Gastroesophageal sphincter (tissue), 4 donors: ENCODE measurements around the gene NDFIP2. TPM values are rescaled to one million over a fixed set of nuclear protein-coding genes. Genes with fewer than 3 reads are reported as not detected.

Source experiments
- ATAC-seq: fragments of 150-250 bp; one replicate; pipeline ENCODE4 v1.9.1; 2016; ENCODE audit warnings: mild to moderate bottlenecking, moderate library complexity
- H3K27ac ChIP-seq, 4 donors: fragments of 200-600 bp; sonication (generic) in 3 of 4; 1 replicate in 3 of 4; 2 replicates in 1 of 4; pipeline ENCODE4 v1.5.1; 2016 to 2019
- H3K27me3 ChIP-seq: fragments of 200-600 bp; sonication (generic); one replicate; pipeline ENCODE4 v1.5.1; 2019
- H3K36me3 ChIP-seq, 2 donors: fragments of 200-600 bp; sonication (generic); one replicate each; pipeline ENCODE4 v1.5.1; 2019; ENCODE audit warnings: control low read depth in 1 of 2
- H3K4me1 ChIP-seq, 3 donors: fragments of 200-600 bp; sonication (generic); 1 replicate in 2 of 3; 2 replicates in 1 of 3; pipeline ENCODE4 v1.5.1; 2016 to 2019; ENCODE audit warnings: control low read depth in 2 of 3
- H3K4me3 ChIP-seq, 2 donors: fragments of 200-600 bp; sonication (generic); one replicate each; pipeline ENCODE4 v1.5.1; 2019; ENCODE audit warnings: mild to moderate bottlenecking in 1 of 2, moderate library complexity in 1 of 2
- H3K9me3 ChIP-seq, 3 donors: fragments of 200-600 bp; sonication (generic); one replicate each; pipeline ENCODE4 v1.5.1; 2017 to 2019; ENCODE audit warnings: control low read depth in 2 of 3
- EP300 ChIP-seq: sonication (generic); formaldehyde crosslinking; IDR thresholded peaks from one replicate; pipeline ENCODE4 v1.6.1; 2017; ENCODE audit warnings: antibody characterized with exemption, mild to moderate bottlenecking
- POLR2A ChIP-seq, 2 donors: fragments of 450-650 bp; IDR thresholded peaks; one replicate each; pipeline ENCODE4 v1.6.1; 2017; ENCODE audit warnings: antibody characterized with exemption in 2 of 2, mild to moderate bottlenecking in 2 of 2, moderate library complexity in 1 of 2
- POLR2AphosphoS5 ChIP-seq: sonication (generic); formaldehyde crosslinking; IDR thresholded peaks from one replicate; pipeline ENCODE4 v1.6.1; 2017; ENCODE audit warnings: antibody characterized with exemption
- WGBS, 2 donors: methylation state at CpG; one replicate each; pipeline ENCODE4 v1.1.5; 2018; ENCODE audit warnings: low coverage in 1 of 2; 5-methylcytosine and 5-hydroxymethylcytosine counted together
- total RNA-seq, 4 donors: library from RNA; depleted of rRNA; stranded (reverse); fragments of >200 nt; gene quantifications; one replicate each; pipeline ENCODE4 v1.1.0, GENCODE V29; 2016
- TF ChIP-seq, protein P1 (sequence below), 4 experiments: fragments of 200-600 bp in 2 of 4; fragments of 450-650 bp in 2 of 4; sonication (generic) in 1 of 4; IDR thresholded peaks; one replicate each; pipeline ENCODE4 v1.5.1; 2017 to 2019; ENCODE audit warnings: antibody characterized with exemption in 4 of 4, mild to moderate bottlenecking in 2 of 4, moderate library complexity in 2 of 4

NDFIP2 gene
- total RNA-seq, 4 donors from 2014 or later: 6.9 to 21.6 (median 10.7) TPM

DNA sequence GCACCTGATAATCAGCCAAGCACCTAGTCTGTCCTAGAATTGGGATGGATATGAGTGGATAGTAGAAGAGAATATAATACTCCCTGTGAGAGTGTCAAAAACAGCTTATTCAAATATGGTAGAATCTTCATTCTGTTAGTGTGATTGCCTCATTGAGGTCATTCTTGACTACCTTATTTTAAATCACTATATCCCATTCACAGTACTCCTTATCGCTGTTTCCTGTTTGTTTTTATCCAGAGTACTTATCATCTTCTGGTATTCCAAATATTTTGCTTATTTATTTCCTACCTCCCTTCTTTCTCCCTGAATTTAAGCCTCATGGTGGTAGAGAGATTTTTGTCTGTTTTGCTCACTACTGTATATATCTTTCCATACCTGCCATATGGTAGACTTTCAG is 9.9 kb downstream of the NDFIP2 start:
- WGBS, 2 donors: 86 to 96% methylated on average over 1 of the region's 1 CpG
- Histone ChIP-seq H3K27ac (no peak overlapping the region), H3K36me3 (no peaks in the 10 kb centered on the region), H3K9me3 (no peaks in the 10 kb centered on the region), H3K4me1 (peaks cover 0 to 26% (median 0%) of the 10 kb centered on the region in 3 donors), H3K27me3 (no peaks in the 10 kb centered on the region), H3K4me3 (no peak overlapping the region)
- no peak for ATAC-seq
- TF ChIP-seq POLR2A (IDR thresholded peaks at IDR 0.05) (no peak), POLR2AphosphoS5 (no peak), EP300 (no peak)
- TF ChIP-seq, protein P1, sequence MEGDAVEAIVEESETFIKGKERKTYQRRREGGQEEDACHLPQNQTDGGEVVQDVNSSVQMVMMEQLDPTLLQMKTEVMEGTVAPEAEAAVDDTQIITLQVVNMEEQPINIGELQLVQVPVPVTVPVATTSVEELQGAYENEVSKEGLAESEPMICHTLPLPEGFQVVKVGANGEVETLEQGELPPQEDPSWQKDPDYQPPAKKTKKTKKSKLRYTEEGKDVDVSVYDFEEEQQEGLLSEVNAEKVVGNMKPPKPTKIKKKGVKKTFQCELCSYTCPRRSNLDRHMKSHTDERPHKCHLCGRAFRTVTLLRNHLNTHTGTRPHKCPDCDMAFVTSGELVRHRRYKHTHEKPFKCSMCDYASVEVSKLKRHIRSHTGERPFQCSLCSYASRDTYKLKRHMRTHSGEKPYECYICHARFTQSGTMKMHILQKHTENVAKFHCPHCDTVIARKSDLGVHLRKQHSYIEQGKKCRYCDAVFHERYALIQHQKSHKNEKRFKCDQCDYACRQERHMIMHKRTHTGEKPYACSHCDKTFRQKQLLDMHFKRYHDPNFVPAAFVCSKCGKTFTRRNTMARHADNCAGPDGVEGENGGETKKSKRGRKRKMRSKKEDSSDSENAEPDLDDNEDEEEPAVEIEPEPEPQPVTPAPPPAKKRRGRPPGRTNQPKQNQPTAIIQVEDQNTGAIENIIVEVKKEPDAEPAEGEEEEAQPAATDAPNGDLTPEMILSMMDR (IDR thresholded peaks at IDR 0.05): no peak

GRCh38 chr13:79491715-79492114 is 10.8 kb downstream of the NDFIP2 start:
- no peak for TF ChIP-seq POLR2A (IDR thresholded peaks at IDR 0.05)
- TF ChIP-seq, protein P1 (IDR thresholded peaks at IDR 0.05): no peak
- no peak for TF ChIP-seq EP300
- no peak for TF ChIP-seq POLR2AphosphoS5
- H3K9me3 ChIP-seq: no peaks in the 10 kb centered on the region
- no peak overlapping the region for H3K4me3 ChIP-seq
- no peak for ATAC-seq
- peaks cover 0 to 26% (median 0%) of the 10 kb centered on the region in 3 donors for H3K4me1 ChIP-seq
- H3K27ac ChIP-seq: no peak overlapping the region
- 24 to 25% methylated on average over 4 of the region's 4 CpGs for WGBS, 2 donors
- H3K36me3 ChIP-seq: no peaks in the 10 kb centered on the region
- no peaks in the 10 kb centered on the region for H3K27me3 ChIP-seq

GRCh38 chr13:79492313-79492798 is 11.4 kb downstream of the NDFIP2 start:
- Histone ChIP-seq H3K36me3 (no peaks in the 10 kb centered on the region), H3K9me3 (no peaks in the 10 kb centered on the region), H3K4me3 (no peak overlapping the region), H3K4me1 (peaks cover 0 to 26% (median 0%) of the 10 kb centered on the region in 3 donors), H3K27me3 (no peaks in the 10 kb centered on the region), H3K27ac (no peak overlapping the region)
- WGBS, 2 donors: 65 to 80% methylated on average over 3 to 5 of the region's 5 CpGs
- no peak for TF ChIP-seq POLR2AphosphoS5
- TF ChIP-seq, protein P1 (IDR thresholded peaks at IDR 0.05): no peak
- no peak for TF ChIP-seq POLR2A (IDR thresholded peaks at IDR 0.05)
- TF ChIP-seq EP300: no peak
- no peak for ATAC-seq

DNA sequence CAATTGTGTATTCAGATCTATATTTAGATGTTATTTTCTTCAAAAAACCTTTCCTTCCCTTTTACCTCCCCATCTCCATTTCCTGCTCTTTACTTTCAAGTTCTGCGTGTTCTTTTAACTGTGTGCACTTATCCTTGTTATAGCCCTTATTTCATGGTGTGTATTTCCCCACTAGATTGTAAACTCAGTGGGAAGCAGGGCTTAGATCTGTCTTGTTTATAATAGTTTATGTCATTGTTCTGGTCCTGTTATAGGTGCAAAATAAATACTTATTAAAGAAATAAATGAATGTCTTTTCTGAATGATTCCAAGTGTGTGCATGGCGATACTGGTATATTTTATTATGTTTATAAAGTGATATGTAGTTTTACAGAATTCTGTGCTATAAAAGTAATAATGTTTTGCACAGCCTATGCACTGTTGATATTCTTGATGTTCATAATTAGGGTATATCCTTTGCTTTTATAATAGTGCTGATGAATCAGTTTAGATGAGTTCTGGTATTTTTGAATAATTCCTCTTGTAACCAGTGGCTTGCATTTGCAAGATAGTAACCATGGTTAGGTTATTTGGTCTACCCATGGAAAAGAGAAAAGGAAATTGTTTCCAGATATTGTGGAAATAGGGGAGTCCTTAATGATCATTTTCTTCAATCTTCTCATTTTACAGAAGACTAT is 12.1 kb downstream of the NDFIP2 start:
- TF ChIP-seq, protein P1 (IDR thresholded peaks at IDR 0.05): no peak
- TF ChIP-seq EP300: no peak
- TF ChIP-seq POLR2A (IDR thresholded peaks at IDR 0.05): no peak
- no peak for TF ChIP-seq POLR2AphosphoS5
- peaks cover 0 to 26% (median 0%) of the 10 kb centered on the region in 3 donors for H3K4me1 ChIP-seq
- H3K27me3 ChIP-seq: no peaks in the 10 kb centered on the region
- H3K36me3 ChIP-seq: no peaks in the 10 kb centered on the region
- no peak for ATAC-seq
- no peak overlapping the region for H3K27ac ChIP-seq
- H3K4me3 ChIP-seq: no peak overlapping the region
- WGBS, 2 donors: 87 to 100% methylated on average over 2 of the region's 2 CpGs
- no peaks in the 10 kb centered on the region for H3K9me3 ChIP-seq

DNA sequence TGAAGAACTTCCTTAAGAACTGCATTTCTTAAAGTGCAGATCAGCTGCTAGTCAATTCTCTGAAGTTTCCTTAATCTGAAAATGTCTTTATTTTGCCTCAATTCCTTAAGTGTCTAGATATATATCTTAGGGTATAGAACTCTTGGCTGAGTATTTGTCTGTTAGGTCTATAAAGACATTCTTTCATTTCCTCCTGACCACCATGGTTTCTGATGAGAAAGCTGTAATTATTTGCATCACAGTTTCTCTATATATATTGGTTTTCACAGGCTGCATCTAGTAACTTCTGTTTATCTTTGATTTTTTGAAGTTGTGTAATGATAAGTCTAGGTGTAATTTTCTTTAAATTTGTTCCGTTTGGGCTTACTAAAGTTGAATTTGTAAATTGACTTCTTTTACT is 15.2 kb downstream of the NDFIP2 start:
- no peak overlapping the region for H3K27ac ChIP-seq
- ATAC-seq: no peak
- peaks cover 0 to 18% (median 0%) of the 10 kb centered on the region in 3 donors for H3K4me1 ChIP-seq
- WGBS, 2 donors: 88 to 91% methylated on average over 1 of the region's 1 CpG
- no peaks in the 10 kb centered on the region for H3K36me3 ChIP-seq
- TF ChIP-seq, protein P1 (IDR thresholded peaks at IDR 0.05): no peak
- no peak for TF ChIP-seq POLR2A (IDR thresholded peaks at IDR 0.05)
- no peak for TF ChIP-seq EP300
- no peak for TF ChIP-seq POLR2AphosphoS5
- H3K9me3 ChIP-seq: no peaks in the 10 kb centered on the region
- H3K4me3 ChIP-seq: no peak overlapping the region
- no peaks in the 10 kb centered on the region for H3K27me3 ChIP-seq
